C4-2B (cell line): ENCODE measurements around the gene IFNA21.

ENCODE experiments used
- ZFX ChIP-seq: fragments of 450-650 bp; IDR thresholded peaks from 2 replicates; pipeline ENCODE4 v1.6.1; 2017
- TF ChIP-seq, protein P1 (sequence below): fragments of 450-650 bp; conservative IDR thresholded peaks from 2 replicates; pipeline ENCODE4 v1.5.1; 2017; ENCODE audit warnings: mild to moderate bottlenecking

DNA sequence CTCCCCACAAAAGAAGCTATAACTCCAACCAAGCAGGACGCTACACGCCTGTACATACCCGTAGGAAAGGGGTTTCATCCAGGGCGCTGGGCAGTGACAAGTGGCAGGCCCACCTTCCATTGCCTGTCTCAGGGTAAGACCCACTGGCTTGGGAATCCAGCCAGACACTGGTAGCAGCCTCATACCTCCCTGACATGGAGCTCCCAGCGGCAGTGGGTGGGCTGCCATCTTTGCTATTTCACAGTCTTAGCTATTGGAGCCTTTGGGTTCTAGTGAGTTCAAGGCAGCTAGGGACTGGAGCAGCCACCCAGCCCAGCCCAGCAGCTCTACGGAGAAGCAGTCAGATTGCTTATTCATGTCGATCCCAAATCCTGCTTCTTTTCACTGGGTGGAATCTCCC, 43.9 kb upstream of the IFNA21 start:
- TF ChIP-seq, protein P1, sequence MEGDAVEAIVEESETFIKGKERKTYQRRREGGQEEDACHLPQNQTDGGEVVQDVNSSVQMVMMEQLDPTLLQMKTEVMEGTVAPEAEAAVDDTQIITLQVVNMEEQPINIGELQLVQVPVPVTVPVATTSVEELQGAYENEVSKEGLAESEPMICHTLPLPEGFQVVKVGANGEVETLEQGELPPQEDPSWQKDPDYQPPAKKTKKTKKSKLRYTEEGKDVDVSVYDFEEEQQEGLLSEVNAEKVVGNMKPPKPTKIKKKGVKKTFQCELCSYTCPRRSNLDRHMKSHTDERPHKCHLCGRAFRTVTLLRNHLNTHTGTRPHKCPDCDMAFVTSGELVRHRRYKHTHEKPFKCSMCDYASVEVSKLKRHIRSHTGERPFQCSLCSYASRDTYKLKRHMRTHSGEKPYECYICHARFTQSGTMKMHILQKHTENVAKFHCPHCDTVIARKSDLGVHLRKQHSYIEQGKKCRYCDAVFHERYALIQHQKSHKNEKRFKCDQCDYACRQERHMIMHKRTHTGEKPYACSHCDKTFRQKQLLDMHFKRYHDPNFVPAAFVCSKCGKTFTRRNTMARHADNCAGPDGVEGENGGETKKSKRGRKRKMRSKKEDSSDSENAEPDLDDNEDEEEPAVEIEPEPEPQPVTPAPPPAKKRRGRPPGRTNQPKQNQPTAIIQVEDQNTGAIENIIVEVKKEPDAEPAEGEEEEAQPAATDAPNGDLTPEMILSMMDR = no peak
- no peak for TF ChIP-seq ZFX
